ENCODE results near the gene TMPRSS9.

The TMPRSS9 gene

GRCh38 chr19:2329501-2329916 lies 30.6 kb upstream of the TMPRSS9 start:
- DNase-seq (ENCODE audit: low spot score) = no peak

- no peak for DNase-seq (ENCODE audit: low spot score)
Observed at GRCh38 chr19:2330255-2330631, 29.8 kb upstream of the TMPRSS9 start.

GRCh38 chr19:2330632-2331284 lies 29.3 kb upstream of the TMPRSS9 start:
- DNase-seq (ENCODE audit: low spot score) = no peak

GRCh38 chr19:2331601-2332246 lies 28.3 kb upstream of the TMPRSS9 start:
- no peak for DNase-seq (ENCODE audit: low spot score)

GRCh38 chr19:2332341-2333026 lies 27.6 kb upstream of the TMPRSS9 start:
- peak; percentile 84 for DNase-seq (ENCODE audit: low spot score)

GRCh38 chr19:2333027-2333806 lies 26.8 kb upstream of the TMPRSS9 start:
- no peak for DNase-seq (ENCODE audit: low spot score)

GRCh38 chr19:2333807-2334211 lies 26.3 kb upstream of the TMPRSS9 start:
- DNase-seq (ENCODE audit: low spot score) = no peak

- DNase-seq (ENCODE audit: low spot score) = no peak
Observed at GRCh38 chr19:2334426-2334825, 25.6 kb upstream of the TMPRSS9 start.

GRCh38 chr19:2334986-2335846 lies 24.8 kb upstream of the TMPRSS9 start:
- DNase-seq (ENCODE audit: low spot score) = no peak

GRCh38 chr19:2335848-2336247 lies 24.2 kb upstream of the TMPRSS9 start:
- no peak for DNase-seq (ENCODE audit: low spot score)

- no peak for DNase-seq (ENCODE audit: low spot score)
Observed at GRCh38 chr19:2336528-2337328, 23.3 kb upstream of the TMPRSS9 start.

- DNase-seq (ENCODE audit: low spot score) = peak; percentile 69
Observed at GRCh38 chr19:2337329-2337707, 22.7 kb upstream of the TMPRSS9 start.

- DNase-seq (ENCODE audit: low spot score) = no peak
Observed at GRCh38 chr19:2338055-2338615, 21.9 kb upstream of the TMPRSS9 start.

- DNase-seq (ENCODE audit: low spot score) = no peak
Observed at GRCh38 chr19:2338751-2339643, 21.1 kb upstream of the TMPRSS9 start.

- DNase-seq (ENCODE audit: low spot score) = no peak
Observed at GRCh38 chr19:2339644-2340310, 20.3 kb upstream of the TMPRSS9 start.

GRCh38 chr19:2340496-2341243 lies 19.4 kb upstream of the TMPRSS9 start:
- DNase-seq (ENCODE audit: low spot score) = no peak

GRCh38 chr19:2341244-2341751 lies 18.8 kb upstream of the TMPRSS9 start:
- no peak for DNase-seq (ENCODE audit: low spot score)

GRCh38 chr19:2341982-2342381 lies 18.1 kb upstream of the TMPRSS9 start:
- DNase-seq (ENCODE audit: low spot score) = no peak

Data from D341Med (cell line).